Spleen (tissue), 7 donors: ENCODE data around the gene MED27.

Experiments used
- POLR2A ChIP-seq, 3 donors: fragments of 450-650 bp; IDR thresholded peaks; one replicate each; pipeline ENCODE4 v1.5.1; 2017; ENCODE audit warnings: antibody characterized with exemption in 3 of 3, mild to moderate bottlenecking in 1 of 3
- TF ChIP-seq, protein P1 (sequence below), 11 experiments: fragments of 200-600 bp in 7 of 11; fragments of 450-650 bp in 4 of 11; sonication (generic) in 4 of 11; IDR thresholded peaks in 8 of 11; conservative IDR thresholded peaks in 3 of 11; 1 replicate in 7 of 11; 2 replicates in 4 of 11; pipeline versions ENCODE4 v1.4.0 to v1.8.0; 2016 to 2021; ENCODE audit warnings: antibody characterized with exemption in 11 of 11, inconsistent platforms in 4 of 11, mild to moderate bottlenecking in 1 of 11
- donor health status: DM: no; HTN: no; CAD: no; lungs with moderate emphysema.
- donor health status: DM: no; HTN: no; CAD: no.
- donor health status: DM: no; HTN: no; CAD: no.

DNA sequence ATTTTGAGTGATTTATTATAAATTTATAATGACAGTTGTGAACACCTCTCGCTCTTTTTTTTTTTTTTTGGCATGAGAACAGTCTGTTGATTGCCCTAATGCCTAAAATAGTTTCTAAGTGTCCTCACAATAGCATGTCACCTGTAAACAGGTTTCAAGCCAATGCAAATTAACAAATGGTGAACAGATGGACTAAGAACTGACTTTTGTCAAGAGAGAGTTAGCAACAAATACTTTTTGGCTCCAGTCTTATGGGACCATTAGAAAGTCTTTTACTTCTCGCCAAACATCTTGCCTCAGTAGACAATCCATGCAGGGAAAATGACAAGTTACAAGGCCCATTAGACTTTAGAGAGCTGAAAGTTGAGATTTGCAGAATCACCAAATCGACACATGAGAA is 67.8 kb downstream of the MED27 start:
- TF ChIP-seq, protein P1, sequence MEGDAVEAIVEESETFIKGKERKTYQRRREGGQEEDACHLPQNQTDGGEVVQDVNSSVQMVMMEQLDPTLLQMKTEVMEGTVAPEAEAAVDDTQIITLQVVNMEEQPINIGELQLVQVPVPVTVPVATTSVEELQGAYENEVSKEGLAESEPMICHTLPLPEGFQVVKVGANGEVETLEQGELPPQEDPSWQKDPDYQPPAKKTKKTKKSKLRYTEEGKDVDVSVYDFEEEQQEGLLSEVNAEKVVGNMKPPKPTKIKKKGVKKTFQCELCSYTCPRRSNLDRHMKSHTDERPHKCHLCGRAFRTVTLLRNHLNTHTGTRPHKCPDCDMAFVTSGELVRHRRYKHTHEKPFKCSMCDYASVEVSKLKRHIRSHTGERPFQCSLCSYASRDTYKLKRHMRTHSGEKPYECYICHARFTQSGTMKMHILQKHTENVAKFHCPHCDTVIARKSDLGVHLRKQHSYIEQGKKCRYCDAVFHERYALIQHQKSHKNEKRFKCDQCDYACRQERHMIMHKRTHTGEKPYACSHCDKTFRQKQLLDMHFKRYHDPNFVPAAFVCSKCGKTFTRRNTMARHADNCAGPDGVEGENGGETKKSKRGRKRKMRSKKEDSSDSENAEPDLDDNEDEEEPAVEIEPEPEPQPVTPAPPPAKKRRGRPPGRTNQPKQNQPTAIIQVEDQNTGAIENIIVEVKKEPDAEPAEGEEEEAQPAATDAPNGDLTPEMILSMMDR (IDR thresholded peaks at IDR 0.05 in 8 of 11, conservative IDR thresholded peaks at IDR 0.05 in 3 of 11), result no peak
- no peak for TF ChIP-seq POLR2A (IDR thresholded peaks at IDR 0.05)
